GM23338 (cell line): Measurements from ENCODE around the gene TBC1D9B.

Source experiments
- EZH2 ChIP-seq: fragments of 200-600 bp; sonication (generic); IDR thresholded peaks from one replicate; pipeline ENCODE4 v1.8.0; 2017; ENCODE audit warnings: antibody characterized with exemption, mild to moderate bottlenecking, low read depth; ENCODE audit not compliant: unreplicated experiment
- EZH2phosphoT487 ChIP-seq: fragments of 200-600 bp; sonication (generic); IDR thresholded peaks from one replicate; pipeline ENCODE4 v1.8.1; 2018; ENCODE audit warnings: antibody characterized with exemption; ENCODE audit not compliant: unreplicated experiment
- JUNB ChIP-seq: IDR thresholded peaks from one replicate; pipeline ENCODE4 v1.6.1; 2016; ENCODE audit warnings: antibody characterized with exemption; ENCODE audit not compliant: unreplicated experiment
- NANOG ChIP-seq: IDR thresholded peaks from 2 replicates; pipeline ENCODE4 v1.6.1; 2016; ENCODE audit warnings: antibody characterized with exemption, borderline replicate concordance
- POLR2AphosphoS5 ChIP-seq: IDR thresholded peaks from 2 replicates; pipeline ENCODE4 v1.6.1; 2016; ENCODE audit warnings: antibody characterized with exemption, low read depth
- STAT1 ChIP-seq: IDR thresholded peaks from one replicate; pipeline ENCODE4 v1.6.1; 2016; ENCODE audit warnings: antibody characterized with exemption; ENCODE audit not compliant: unreplicated experiment
- ZNF114 ChIP-seq: fragments of 250-450 bp; sonication (Bioruptor Pico); IDR thresholded peaks from 2 replicates; pipeline ENCODE4 v1.5.0; 2020; ENCODE audit warnings: mild to moderate bottlenecking, moderate library complexity
- ZNF331 ChIP-seq: fragments of 250-450 bp; sonication (Bioruptor Pico); IDR thresholded peaks from 2 replicates; pipeline ENCODE4 v1.5.0; 2020; ENCODE audit warnings: low read depth, mild to moderate bottlenecking, moderate library complexity
- TF ChIP-seq, protein P1 (sequence below), 2 experiments: fragments of 200-600 bp in 1 of 2; sonication (generic) in 1 of 2; conservative IDR thresholded peaks; 2 replicates each; pipeline versions ENCODE4 v1.5.1 to v1.6.1; 2016 to 2017; ENCODE audit warnings: antibody characterized with exemption in 2 of 2, low read depth in 2 of 2, mild to moderate bottlenecking in 2 of 2, moderate library complexity in 1 of 2
- TF ChIP-seq, protein P2 (sequence below): IDR thresholded peaks from one replicate; pipeline ENCODE4 v1.6.1; 2018; ENCODE audit warnings: antibody characterized with exemption; ENCODE audit not compliant: unreplicated experiment
- TF ChIP-seq, protein P3 (sequence below): fragments of 250-450 bp; sonication (Bioruptor Pico); IDR thresholded peaks from 2 replicates; pipeline ENCODE4 v1.5.0; 2020; ENCODE audit warnings: mild to moderate bottlenecking, moderate library complexity
- TF ChIP-seq, protein P4 (sequence below): IDR thresholded peaks from 2 replicates; pipeline ENCODE4 v1.6.1; 2016; ENCODE audit warnings: antibody characterized with exemption

DNA sequence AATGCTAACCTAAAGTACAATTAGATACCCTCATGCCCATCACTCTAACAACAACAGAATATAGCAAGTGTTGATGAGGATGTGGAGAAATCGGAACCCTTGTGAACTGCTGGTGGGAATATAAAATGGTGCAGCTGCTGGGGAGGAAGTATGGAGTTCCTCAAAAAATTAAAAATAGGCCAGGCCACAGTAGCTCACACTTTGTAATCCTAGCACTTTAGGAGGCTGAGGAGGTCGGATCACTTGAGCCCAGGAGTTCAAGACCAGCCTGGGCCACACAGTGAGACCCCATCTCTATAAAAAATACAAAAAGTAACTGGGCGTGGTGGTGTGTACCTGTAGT is 31.1 kb downstream of the TBC1D9B start:
- TF ChIP-seq, protein P1, sequence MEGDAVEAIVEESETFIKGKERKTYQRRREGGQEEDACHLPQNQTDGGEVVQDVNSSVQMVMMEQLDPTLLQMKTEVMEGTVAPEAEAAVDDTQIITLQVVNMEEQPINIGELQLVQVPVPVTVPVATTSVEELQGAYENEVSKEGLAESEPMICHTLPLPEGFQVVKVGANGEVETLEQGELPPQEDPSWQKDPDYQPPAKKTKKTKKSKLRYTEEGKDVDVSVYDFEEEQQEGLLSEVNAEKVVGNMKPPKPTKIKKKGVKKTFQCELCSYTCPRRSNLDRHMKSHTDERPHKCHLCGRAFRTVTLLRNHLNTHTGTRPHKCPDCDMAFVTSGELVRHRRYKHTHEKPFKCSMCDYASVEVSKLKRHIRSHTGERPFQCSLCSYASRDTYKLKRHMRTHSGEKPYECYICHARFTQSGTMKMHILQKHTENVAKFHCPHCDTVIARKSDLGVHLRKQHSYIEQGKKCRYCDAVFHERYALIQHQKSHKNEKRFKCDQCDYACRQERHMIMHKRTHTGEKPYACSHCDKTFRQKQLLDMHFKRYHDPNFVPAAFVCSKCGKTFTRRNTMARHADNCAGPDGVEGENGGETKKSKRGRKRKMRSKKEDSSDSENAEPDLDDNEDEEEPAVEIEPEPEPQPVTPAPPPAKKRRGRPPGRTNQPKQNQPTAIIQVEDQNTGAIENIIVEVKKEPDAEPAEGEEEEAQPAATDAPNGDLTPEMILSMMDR (conservative IDR thresholded peaks at IDR 0.05; ENCODE audit: low read depth in 2 of 2): no peak
- TF ChIP-seq EZH2: no peak
- no peak for TF ChIP-seq POLR2AphosphoS5
- TF ChIP-seq, protein P2, sequence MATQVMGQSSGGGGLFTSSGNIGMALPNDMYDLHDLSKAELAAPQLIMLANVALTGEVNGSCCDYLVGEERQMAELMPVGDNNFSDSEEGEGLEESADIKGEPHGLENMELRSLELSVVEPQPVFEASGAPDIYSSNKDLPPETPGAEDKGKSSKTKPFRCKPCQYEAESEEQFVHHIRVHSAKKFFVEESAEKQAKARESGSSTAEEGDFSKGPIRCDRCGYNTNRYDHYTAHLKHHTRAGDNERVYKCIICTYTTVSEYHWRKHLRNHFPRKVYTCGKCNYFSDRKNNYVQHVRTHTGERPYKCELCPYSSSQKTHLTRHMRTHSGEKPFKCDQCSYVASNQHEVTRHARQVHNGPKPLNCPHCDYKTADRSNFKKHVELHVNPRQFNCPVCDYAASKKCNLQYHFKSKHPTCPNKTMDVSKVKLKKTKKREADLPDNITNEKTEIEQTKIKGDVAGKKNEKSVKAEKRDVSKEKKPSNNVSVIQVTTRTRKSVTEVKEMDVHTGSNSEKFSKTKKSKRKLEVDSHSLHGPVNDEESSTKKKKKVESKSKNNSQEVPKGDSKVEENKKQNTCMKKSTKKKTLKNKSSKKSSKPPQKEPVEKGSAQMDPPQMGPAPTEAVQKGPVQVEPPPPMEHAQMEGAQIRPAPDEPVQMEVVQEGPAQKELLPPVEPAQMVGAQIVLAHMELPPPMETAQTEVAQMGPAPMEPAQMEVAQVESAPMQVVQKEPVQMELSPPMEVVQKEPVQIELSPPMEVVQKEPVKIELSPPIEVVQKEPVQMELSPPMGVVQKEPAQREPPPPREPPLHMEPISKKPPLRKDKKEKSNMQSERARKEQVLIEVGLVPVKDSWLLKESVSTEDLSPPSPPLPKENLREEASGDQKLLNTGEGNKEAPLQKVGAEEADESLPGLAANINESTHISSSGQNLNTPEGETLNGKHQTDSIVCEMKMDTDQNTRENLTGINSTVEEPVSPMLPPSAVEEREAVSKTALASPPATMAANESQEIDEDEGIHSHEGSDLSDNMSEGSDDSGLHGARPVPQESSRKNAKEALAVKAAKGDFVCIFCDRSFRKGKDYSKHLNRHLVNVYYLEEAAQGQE: no peak
- TF ChIP-seq JUNB: no peak
- TF ChIP-seq NANOG: no peak
- no peak for TF ChIP-seq EZH2phosphoT487
- TF ChIP-seq, protein P3, sequence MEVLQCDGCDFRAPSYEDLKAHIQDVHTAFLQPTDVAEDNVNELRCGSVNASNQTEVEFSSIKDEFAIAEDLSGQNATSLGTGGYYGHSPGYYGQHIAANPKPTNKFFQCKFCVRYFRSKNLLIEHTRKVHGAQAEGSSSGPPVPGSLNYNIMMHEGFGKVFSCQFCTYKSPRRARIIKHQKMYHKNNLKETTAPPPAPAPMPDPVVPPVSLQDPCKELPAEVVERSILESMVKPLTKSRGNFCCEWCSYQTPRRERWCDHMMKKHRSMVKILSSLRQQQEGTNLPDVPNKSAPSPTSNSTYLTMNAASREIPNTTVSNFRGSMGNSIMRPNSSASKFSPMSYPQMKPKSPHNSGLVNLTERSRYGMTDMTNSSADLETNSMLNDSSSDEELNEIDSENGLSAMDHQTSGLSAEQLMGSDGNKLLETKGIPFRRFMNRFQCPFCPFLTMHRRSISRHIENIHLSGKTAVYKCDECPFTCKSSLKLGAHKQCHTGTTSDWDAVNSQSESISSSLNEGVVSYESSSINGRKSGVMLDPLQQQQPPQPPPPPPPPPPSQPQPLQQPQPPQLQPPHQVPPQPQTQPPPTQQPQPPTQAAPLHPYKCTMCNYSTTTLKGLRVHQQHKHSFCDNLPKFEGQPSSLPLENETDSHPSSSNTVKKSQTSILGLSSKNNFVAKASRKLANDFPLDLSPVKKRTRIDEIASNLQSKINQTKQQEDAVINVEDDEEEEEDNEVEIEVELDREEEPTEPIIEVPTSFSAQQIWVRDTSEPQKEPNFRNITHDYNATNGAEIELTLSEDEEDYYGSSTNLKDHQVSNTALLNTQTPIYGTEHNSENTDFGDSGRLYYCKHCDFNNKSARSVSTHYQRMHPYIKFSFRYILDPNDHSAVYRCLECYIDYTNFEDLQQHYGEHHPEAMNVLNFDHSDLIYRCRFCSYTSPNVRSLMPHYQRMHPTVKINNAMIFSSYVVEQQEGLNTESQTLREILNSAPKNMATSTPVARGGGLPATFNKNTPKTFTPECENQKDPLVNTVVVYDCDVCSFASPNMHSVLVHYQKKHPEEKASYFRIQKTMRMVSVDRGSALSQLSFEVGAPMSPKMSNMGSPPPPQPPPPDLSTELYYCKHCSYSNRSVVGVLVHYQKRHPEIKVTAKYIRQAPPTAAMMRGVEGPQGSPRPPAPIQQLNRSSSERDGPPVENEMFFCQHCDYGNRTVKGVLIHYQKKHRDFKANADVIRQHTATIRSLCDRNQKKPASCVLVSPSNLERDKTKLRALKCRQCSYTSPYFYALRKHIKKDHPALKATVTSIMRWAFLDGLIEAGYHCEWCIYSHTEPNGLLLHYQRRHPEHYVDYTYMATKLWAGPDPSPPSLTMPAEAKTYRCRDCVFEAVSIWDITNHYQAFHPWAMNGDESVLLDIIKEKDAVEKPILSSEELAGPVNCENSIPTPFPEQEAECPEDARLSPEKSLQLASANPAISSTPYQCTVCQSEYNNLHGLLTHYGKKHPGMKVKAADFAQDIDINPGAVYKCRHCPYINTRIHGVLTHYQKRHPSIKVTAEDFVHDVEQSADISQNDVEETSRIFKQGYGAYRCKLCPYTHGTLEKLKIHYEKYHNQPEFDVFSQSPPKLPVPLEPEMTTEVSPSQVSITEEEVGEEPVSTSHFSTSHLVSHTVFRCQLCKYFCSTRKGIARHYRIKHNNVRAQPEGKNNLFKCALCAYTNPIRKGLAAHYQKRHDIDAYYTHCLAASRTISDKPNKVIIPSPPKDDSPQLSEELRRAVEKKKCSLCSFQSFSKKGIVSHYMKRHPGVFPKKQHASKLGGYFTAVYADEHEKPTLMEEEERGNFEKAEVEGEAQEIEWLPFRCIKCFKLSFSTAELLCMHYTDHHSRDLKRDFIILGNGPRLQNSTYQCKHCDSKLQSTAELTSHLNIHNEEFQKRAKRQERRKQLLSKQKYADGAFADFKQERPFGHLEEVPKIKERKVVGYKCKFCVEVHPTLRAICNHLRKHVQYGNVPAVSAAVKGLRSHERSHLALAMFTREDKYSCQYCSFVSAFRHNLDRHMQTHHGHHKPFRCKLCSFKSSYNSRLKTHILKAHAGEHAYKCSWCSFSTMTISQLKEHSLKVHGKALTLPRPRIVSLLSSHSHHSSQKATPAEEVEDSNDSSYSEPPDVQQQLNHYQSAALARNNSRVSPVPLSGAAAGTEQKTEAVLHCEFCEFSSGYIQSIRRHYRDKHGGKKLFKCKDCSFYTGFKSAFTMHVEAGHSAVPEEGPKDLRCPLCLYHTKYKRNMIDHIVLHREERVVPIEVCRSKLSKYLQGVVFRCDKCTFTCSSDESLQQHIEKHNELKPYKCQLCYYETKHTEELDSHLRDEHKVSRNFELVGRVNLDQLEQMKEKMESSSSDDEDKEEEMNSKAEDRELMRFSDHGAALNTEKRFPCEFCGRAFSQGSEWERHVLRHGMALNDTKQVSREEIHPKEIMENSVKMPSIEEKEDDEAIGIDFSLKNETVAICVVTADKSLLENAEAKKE (CRISPR knock-in tag): no peak
- TF ChIP-seq ZNF114 (CRISPR knock-in tag): no peak
- TF ChIP-seq, protein P4, sequence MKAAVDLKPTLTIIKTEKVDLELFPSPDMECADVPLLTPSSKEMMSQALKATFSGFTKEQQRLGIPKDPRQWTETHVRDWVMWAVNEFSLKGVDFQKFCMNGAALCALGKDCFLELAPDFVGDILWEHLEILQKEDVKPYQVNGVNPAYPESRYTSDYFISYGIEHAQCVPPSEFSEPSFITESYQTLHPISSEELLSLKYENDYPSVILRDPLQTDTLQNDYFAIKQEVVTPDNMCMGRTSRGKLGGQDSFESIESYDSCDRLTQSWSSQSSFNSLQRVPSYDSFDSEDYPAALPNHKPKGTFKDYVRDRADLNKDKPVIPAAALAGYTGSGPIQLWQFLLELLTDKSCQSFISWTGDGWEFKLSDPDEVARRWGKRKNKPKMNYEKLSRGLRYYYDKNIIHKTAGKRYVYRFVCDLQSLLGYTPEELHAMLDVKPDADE: no peak
- no peak for TF ChIP-seq ZNF331 (CRISPR knock-in tag)
- TF ChIP-seq STAT1: no peak
